Measurements from ENCODE around the gene STK38.

The STK38 gene

GRCh38 chr6:36478051-36478526 is 69.2 kb downstream of the STK38 start:
- Histone ChIP-seq H3K4me3 (ENCODE audit: insufficient read depth, low read depth, low read length, poor library complexity, severe bottlenecking) (no peak overlapping the region), H3K27ac (ENCODE audit: insufficient read depth, low read length, poor library complexity, severe bottlenecking) (no peak overlapping the region), H3K4me1 (ENCODE audit: control insufficient read depth, insufficient read depth, low read length, poor library complexity, severe bottlenecking) (no peaks in the 10 kb centered on the region), H3K9me3 (ENCODE audit: control insufficient read depth, low read length) (no peaks in the 10 kb centered on the region), H3K27me3 (replicated peaks; ENCODE audit: control insufficient read depth, insufficient read depth, low read length, poor library complexity, severe bottlenecking) (no peaks in the 10 kb centered on the region), H3K36me3 (ENCODE audit: control insufficient read depth, insufficient read depth, low read length) (peaks cover 26% of the 10 kb centered on the region)
- no peak for DNase-seq

- H3K27me3 ChIP-seq (replicated peaks; ENCODE audit: control insufficient read depth, insufficient read depth, low read length, poor library complexity, severe bottlenecking), result no peaks in the 10 kb centered on the region
- no peak overlapping the region for H3K4me3 ChIP-seq (ENCODE audit: insufficient read depth, low read depth, low read length, poor library complexity, severe bottlenecking)
- DNase-seq, result no peak
- H3K36me3 ChIP-seq (ENCODE audit: control insufficient read depth, insufficient read depth, low read length), result peaks cover 19% of the 10 kb centered on the region
- H3K4me1 ChIP-seq (ENCODE audit: control insufficient read depth, insufficient read depth, low read length, poor library complexity, severe bottlenecking), result no peaks in the 10 kb centered on the region
- H3K9me3 ChIP-seq (ENCODE audit: control insufficient read depth, low read length), result no peaks in the 10 kb centered on the region
- no peak overlapping the region for H3K27ac ChIP-seq (ENCODE audit: insufficient read depth, low read length, poor library complexity, severe bottlenecking)
These were observed 77.3 kb downstream of the STK38 start for GRCh38 chr6:36469946-36470345.

DNA sequence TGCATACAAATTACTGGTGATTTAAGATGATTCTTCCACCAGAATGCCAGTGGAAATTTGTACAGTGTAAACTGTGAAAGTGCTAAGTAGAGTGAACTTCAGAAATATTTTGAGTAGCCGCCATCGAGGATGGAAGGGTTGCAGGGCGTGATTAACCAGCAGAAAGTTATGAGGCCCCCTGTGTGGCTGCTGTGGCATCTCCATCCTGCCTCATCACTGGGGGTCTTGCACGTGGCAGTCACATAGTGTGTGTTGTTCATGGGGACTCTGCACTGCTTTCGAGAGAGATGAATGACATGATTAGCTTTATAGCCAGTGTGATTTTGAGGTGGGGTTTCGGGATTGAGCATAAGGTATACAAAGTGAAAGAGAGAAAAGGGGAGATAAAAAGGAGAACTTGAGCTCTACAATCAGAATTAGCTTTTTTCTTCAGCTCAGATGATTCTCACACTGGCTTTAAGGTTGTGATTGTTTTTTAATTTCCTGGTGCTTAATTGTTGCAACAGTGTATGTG is 78.1 kb downstream of the STK38 start:
- Histone ChIP-seq H3K9me3 (ENCODE audit: control insufficient read depth, low read length) (no peaks in the 10 kb centered on the region), H3K4me3 (ENCODE audit: insufficient read depth, low read depth, low read length, poor library complexity, severe bottlenecking) (no peak overlapping the region), H3K4me1 (ENCODE audit: control insufficient read depth, insufficient read depth, low read length, poor library complexity, severe bottlenecking) (no peaks in the 10 kb centered on the region), H3K36me3 (ENCODE audit: control insufficient read depth, insufficient read depth, low read length) (peaks cover 16% of the 10 kb centered on the region), H3K27ac (ENCODE audit: insufficient read depth, low read length, poor library complexity, severe bottlenecking) (no peak overlapping the region), H3K27me3 (replicated peaks; ENCODE audit: control insufficient read depth, insufficient read depth, low read length, poor library complexity, severe bottlenecking) (no peaks in the 10 kb centered on the region)
- DNase-seq, result no peak

GRCh38 chr6:36467625-36468024 is 79.7 kb downstream of the STK38 start:
- Histone ChIP-seq H3K36me3 (ENCODE audit: control insufficient read depth, insufficient read depth, low read length) (peaks cover 16% of the 10 kb centered on the region), H3K9me3 (ENCODE audit: control insufficient read depth, low read length) (no peaks in the 10 kb centered on the region)
- DNase-seq, result no peak

GRCh38 chr6:36464233-36464632 is 83.0 kb downstream of the STK38 start:
- Histone ChIP-seq H3K36me3 (ENCODE audit: control insufficient read depth, insufficient read depth, low read length) (no peaks in the 10 kb centered on the region), H3K27ac (ENCODE audit: insufficient read depth, low read length, poor library complexity, severe bottlenecking) (no peak overlapping the region), H3K4me1 (ENCODE audit: control insufficient read depth, insufficient read depth, low read length, poor library complexity, severe bottlenecking) (peaks cover 2% of the 10 kb centered on the region), H3K4me3 (ENCODE audit: insufficient read depth, low read depth, low read length, poor library complexity, severe bottlenecking) (no peak overlapping the region), H3K27me3 (replicated peaks; ENCODE audit: control insufficient read depth, insufficient read depth, low read length, poor library complexity, severe bottlenecking) (no peaks in the 10 kb centered on the region), H3K9me3 (ENCODE audit: control insufficient read depth, low read length) (no peaks in the 10 kb centered on the region)
- DNase-seq, result no peak

More at GRCh38 chr6:36467625-36468024, 79.7 kb downstream of the STK38 start:
- Histone ChIP-seq H3K27ac (ENCODE audit: insufficient read depth, low read length, poor library complexity, severe bottlenecking) (no peak overlapping the region), H3K27me3 (replicated peaks; ENCODE audit: control insufficient read depth, insufficient read depth, low read length, poor library complexity, severe bottlenecking) (no peaks in the 10 kb centered on the region), H3K4me3 (ENCODE audit: insufficient read depth, low read depth, low read length, poor library complexity, severe bottlenecking) (no peak overlapping the region), H3K4me1 (ENCODE audit: control insufficient read depth, insufficient read depth, low read length, poor library complexity, severe bottlenecking) (no peaks in the 10 kb centered on the region)

- Histone ChIP-seq H3K4me3 (ENCODE audit: insufficient read depth, low read depth, low read length, poor library complexity, severe bottlenecking) (no peak overlapping the region), H3K9me3 (ENCODE audit: control insufficient read depth, low read length) (no peaks in the 10 kb centered on the region), H3K27me3 (replicated peaks; ENCODE audit: control insufficient read depth, insufficient read depth, low read length, poor library complexity, severe bottlenecking) (no peaks in the 10 kb centered on the region), H3K27ac (ENCODE audit: insufficient read depth, low read length, poor library complexity, severe bottlenecking) (no peak overlapping the region), H3K36me3 (ENCODE audit: control insufficient read depth, insufficient read depth, low read length) (no peaks in the 10 kb centered on the region), H3K4me1 (ENCODE audit: control insufficient read depth, insufficient read depth, low read length, poor library complexity, severe bottlenecking) (peaks cover 2% of the 10 kb centered on the region)
- no peak for DNase-seq
These were observed 83.6 kb downstream of the STK38 start for GRCh38 chr6:36463676-36464075.

GRCh38 chr6:36461646-36462045 is 85.6 kb downstream of the STK38 start:
- Histone ChIP-seq H3K36me3 (ENCODE audit: control insufficient read depth, insufficient read depth, low read length) (no peaks in the 10 kb centered on the region), H3K9me3 (ENCODE audit: control insufficient read depth, low read length) (no peaks in the 10 kb centered on the region), H3K27ac (ENCODE audit: insufficient read depth, low read length, poor library complexity, severe bottlenecking) (no peak overlapping the region), H3K4me1 (ENCODE audit: control insufficient read depth, insufficient read depth, low read length, poor library complexity, severe bottlenecking) (peaks cover 2% of the 10 kb centered on the region), H3K4me3 (ENCODE audit: insufficient read depth, low read depth, low read length, poor library complexity, severe bottlenecking) (no peak overlapping the region), H3K27me3 (replicated peaks; ENCODE audit: control insufficient read depth, insufficient read depth, low read length, poor library complexity, severe bottlenecking) (no peaks in the 10 kb centered on the region)
- DNase-seq, result no peak

DNA sequence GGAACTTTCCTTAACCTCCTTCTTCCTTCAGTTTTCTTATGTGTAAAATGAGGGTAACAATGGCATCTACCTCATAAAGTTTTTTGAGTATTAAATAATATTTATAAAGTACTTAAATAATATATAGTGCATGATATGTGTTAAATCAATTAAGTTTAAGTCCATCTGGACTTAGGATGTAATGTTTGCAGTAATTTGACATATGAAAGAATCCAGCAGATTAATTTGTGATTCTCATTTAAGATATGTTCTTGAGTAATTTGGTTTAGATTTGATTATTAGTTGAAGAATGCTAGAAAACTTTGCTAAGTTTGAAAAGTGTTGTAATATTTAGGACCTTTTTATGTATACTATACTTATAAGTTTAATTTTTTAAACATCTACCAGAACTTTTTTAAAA is 86.4 kb downstream of the STK38 start:
- peaks cover 2% of the 10 kb centered on the region for H3K4me1 ChIP-seq (ENCODE audit: control insufficient read depth, insufficient read depth, low read length, poor library complexity, severe bottlenecking)
- no peak for DNase-seq
- H3K36me3 ChIP-seq (ENCODE audit: control insufficient read depth, insufficient read depth, low read length), result peaks cover 2% of the 10 kb centered on the region
- H3K27me3 ChIP-seq (replicated peaks; ENCODE audit: control insufficient read depth, insufficient read depth, low read length, poor library complexity, severe bottlenecking), result no peaks in the 10 kb centered on the region
- H3K4me3 ChIP-seq (ENCODE audit: insufficient read depth, low read depth, low read length, poor library complexity, severe bottlenecking), result no peak overlapping the region
- no peaks in the 10 kb centered on the region for H3K9me3 ChIP-seq (ENCODE audit: control insufficient read depth, low read length)
- H3K27ac ChIP-seq (ENCODE audit: insufficient read depth, low read length, poor library complexity, severe bottlenecking), result no peak overlapping the region

- H3K4me3 ChIP-seq (ENCODE audit: insufficient read depth, low read depth, low read length, poor library complexity, severe bottlenecking), result no peak overlapping the region
- no peaks in the 10 kb centered on the region for H3K27me3 ChIP-seq (replicated peaks; ENCODE audit: control insufficient read depth, insufficient read depth, low read length, poor library complexity, severe bottlenecking)
- peaks cover 4% of the 10 kb centered on the region for H3K36me3 ChIP-seq (ENCODE audit: control insufficient read depth, insufficient read depth, low read length)
- peaks cover 2% of the 10 kb centered on the region for H3K4me1 ChIP-seq (ENCODE audit: control insufficient read depth, insufficient read depth, low read length, poor library complexity, severe bottlenecking)
- no peaks in the 10 kb centered on the region for H3K9me3 ChIP-seq (ENCODE audit: control insufficient read depth, low read length)
- DNase-seq, result no peak
- no peak overlapping the region for H3K27ac ChIP-seq (ENCODE audit: insufficient read depth, low read length, poor library complexity, severe bottlenecking)
These were observed 87.8 kb downstream of the STK38 start for GRCh38 chr6:36459501-36459900.

GRCh38 chr6:36455486-36456027 is 91.7 kb downstream of the STK38 start:
- Histone ChIP-seq H3K27me3 (replicated peaks; ENCODE audit: control insufficient read depth, insufficient read depth, low read length, poor library complexity, severe bottlenecking) (no peaks in the 10 kb centered on the region), H3K4me1 (ENCODE audit: control insufficient read depth, insufficient read depth, low read length, poor library complexity, severe bottlenecking) (no peaks in the 10 kb centered on the region), H3K4me3 (ENCODE audit: insufficient read depth, low read depth, low read length, poor library complexity, severe bottlenecking) (no peak overlapping the region), H3K27ac (ENCODE audit: insufficient read depth, low read length, poor library complexity, severe bottlenecking) (no peak overlapping the region), H3K9me3 (ENCODE audit: control insufficient read depth, low read length) (no peaks in the 10 kb centered on the region), H3K36me3 (ENCODE audit: control insufficient read depth, insufficient read depth, low read length) (peaks cover 7% of the 10 kb centered on the region)
- no peak for DNase-seq
